Lower leg skin (tissue), 3 donors: ENCODE results near the gene C20orf96.

Experiments
- CTCF ChIP-seq, 3 donors: fragments of 450-650 bp; IDR thresholded peaks; one replicate each; pipeline ENCODE4 v1.5.1; 2016; ENCODE audit warnings: antibody characterized with exemption in 3 of 3, mild to moderate bottlenecking in 3 of 3, moderate library complexity in 2 of 3
- POLR2A ChIP-seq, 2 donors: fragments of 450-650 bp; IDR thresholded peaks; one replicate each; pipeline ENCODE4 v1.6.1; 2016 to 2017; ENCODE audit warnings: antibody characterized with exemption in 2 of 2, mild to moderate bottlenecking in 1 of 2, moderate library complexity in 1 of 2

- TF ChIP-seq CTCF (IDR thresholded peaks at IDR 0.05) (no peak), POLR2A (IDR thresholded peaks at IDR 0.05) (no peak)
These were observed 12.4 kb downstream of the C20orf96 start for GRCh38 chr20:278181-278580.
